Neural cell (in vitro differentiated cells): Measurements from ENCODE around the gene SLC26A5.

ENCODE experiments used
- CTCF ChIP-seq: fragments of 450-650 bp; IDR thresholded peaks from 2 replicates; pipeline ENCODE4 v1.5.1; 2014; ENCODE audit warnings: antibody characterized with exemption, mild to moderate bottlenecking, moderate library complexity; ENCODE audit not compliant: poor library complexity, severe bottlenecking
- EZH2 ChIP-seq: fragments of 200-600, 300-800 bp; shearing (Covaris generic), sonication (generic); IDR thresholded peaks from 2 replicates; pipeline ENCODE4 v1.6.1; 2014; ENCODE audit warnings: antibody characterized with exemption, low read length, borderline replicate concordance, mild to moderate bottlenecking; ENCODE audit not compliant: insufficient read depth, poor library complexity, severe bottlenecking
- POLR2AphosphoS5 ChIP-seq: IDR thresholded peaks from 2 replicates; pipeline ENCODE4 v1.6.1; 2012
- REST ChIP-seq: IDR thresholded peaks from 2 replicates; pipeline ENCODE4 v1.6.1; 2012; ENCODE audit warnings: borderline replicate concordance

- TF ChIP-seq EZH2 (no peak), CTCF (no peak), POLR2AphosphoS5 (no peak), REST (no peak)
Observed at GRCh38 chr7:103462358-103462757, 16.4 kb upstream of the SLC26A5 start.
